ENCODE measurements around the gene SLC2A13.
A peak's percentile ranks its signal among the peaks of the same experiment; 100 is the strongest.

SLC2A13 gene

DNA sequence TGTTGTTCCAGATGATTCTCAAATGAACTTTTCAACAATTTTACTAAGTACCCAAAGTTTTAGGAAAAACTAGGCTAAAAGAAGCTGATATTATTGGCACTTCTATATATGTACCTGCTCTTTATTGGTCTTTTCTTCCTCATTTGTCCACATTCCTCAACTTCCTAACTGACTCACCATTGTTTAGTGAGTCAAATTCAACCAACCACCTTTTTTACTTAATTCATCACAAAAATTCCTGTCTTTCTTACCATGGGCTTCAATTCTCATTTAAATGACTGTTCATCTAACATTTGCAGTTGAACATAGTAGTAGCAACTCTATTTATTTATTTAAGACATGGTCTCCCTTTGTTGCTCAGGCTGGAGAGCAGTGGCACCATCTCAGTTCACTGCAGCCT lies 47.6 kb upstream of the SLC2A13 start:
- ChIA-PET POLR2A (no interaction called here), CTCF (interaction anchor here (0.6 to 1.8 kb wide), 10 partner anchors 16 to 1509 kb away, joined by 3 to 8 read pairs (median 3); no protein-coding TSS in a partner anchor)
- H3K4me1 ChIP-seq (ENCODE audit: control insufficient read depth, insufficient read depth, low read length) = no peaks in the 10 kb centered on the region
- no peak overlapping the region for H3K4me3 ChIP-seq (ENCODE audit: low read depth, low read length)
- no peak overlapping the region for H3K27ac ChIP-seq (ENCODE audit: extremely low read depth, low read depth, low read length)
- TF ChIP-seq ZNF175 (tag by site-specific recombination; IDR thresholded peaks at IDR 0.05) (no peak), ZBTB17 (tag by site-specific recombination; IDR thresholded peaks at IDR 0.05) (no peak), YY1 (tag by site-specific recombination; IDR thresholded peaks at IDR 0.05) (no peak), ZSCAN16 (tag by site-specific recombination; IDR thresholded peaks at IDR 0.05) (no peak), ZNF610 (tag by site-specific recombination; IDR thresholded peaks at IDR 0.05; ENCODE audit: borderline replicate concordance) (no peak), ZFP3 (tag by site-specific recombination; IDR thresholded peaks at IDR 0.05; ENCODE audit: low read depth) (no peak), ZNF404 (tag by site-specific recombination; IDR thresholded peaks at IDR 0.05) (no peak), ZNF768 (tag by site-specific recombination; IDR thresholded peaks at IDR 0.05) (no peak), ZNF747 (tag by site-specific recombination; IDR thresholded peaks at IDR 0.05) (no peak)
- TF ChIP-seq, protein P1, sequence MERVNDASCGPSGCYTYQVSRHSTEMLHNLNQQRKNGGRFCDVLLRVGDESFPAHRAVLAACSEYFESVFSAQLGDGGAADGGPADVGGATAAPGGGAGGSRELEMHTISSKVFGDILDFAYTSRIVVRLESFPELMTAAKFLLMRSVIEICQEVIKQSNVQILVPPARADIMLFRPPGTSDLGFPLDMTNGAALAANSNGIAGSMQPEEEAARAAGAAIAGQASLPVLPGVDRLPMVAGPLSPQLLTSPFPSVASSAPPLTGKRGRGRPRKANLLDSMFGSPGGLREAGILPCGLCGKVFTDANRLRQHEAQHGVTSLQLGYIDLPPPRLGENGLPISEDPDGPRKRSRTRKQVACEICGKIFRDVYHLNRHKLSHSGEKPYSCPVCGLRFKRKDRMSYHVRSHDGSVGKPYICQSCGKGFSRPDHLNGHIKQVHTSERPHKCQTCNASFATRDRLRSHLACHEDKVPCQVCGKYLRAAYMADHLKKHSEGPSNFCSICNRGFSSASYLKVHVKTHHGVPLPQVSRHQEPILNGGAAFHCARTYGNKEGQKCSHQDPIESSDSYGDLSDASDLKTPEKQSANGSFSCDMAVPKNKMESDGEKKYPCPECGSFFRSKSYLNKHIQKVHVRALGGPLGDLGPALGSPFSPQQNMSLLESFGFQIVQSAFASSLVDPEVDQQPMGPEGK (tag by site-specific recombination; IDR thresholded peaks at IDR 0.05) = no peak
- TF ChIP-seq, protein P2, sequence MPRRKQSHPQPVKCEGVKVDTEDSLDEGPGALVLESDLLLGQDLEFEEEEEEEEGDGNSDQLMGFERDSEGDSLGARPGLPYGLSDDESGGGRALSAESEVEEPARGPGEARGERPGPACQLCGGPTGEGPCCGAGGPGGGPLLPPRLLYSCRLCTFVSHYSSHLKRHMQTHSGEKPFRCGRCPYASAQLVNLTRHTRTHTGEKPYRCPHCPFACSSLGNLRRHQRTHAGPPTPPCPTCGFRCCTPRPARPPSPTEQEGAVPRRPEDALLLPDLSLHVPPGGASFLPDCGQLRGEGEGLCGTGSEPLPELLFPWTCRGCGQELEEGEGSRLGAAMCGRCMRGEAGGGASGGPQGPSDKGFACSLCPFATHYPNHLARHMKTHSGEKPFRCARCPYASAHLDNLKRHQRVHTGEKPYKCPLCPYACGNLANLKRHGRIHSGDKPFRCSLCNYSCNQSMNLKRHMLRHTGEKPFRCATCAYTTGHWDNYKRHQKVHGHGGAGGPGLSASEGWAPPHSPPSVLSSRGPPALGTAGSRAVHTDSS (tag by site-specific recombination; IDR thresholded peaks at IDR 0.05) = no peak
- TF ChIP-seq, protein P3, sequence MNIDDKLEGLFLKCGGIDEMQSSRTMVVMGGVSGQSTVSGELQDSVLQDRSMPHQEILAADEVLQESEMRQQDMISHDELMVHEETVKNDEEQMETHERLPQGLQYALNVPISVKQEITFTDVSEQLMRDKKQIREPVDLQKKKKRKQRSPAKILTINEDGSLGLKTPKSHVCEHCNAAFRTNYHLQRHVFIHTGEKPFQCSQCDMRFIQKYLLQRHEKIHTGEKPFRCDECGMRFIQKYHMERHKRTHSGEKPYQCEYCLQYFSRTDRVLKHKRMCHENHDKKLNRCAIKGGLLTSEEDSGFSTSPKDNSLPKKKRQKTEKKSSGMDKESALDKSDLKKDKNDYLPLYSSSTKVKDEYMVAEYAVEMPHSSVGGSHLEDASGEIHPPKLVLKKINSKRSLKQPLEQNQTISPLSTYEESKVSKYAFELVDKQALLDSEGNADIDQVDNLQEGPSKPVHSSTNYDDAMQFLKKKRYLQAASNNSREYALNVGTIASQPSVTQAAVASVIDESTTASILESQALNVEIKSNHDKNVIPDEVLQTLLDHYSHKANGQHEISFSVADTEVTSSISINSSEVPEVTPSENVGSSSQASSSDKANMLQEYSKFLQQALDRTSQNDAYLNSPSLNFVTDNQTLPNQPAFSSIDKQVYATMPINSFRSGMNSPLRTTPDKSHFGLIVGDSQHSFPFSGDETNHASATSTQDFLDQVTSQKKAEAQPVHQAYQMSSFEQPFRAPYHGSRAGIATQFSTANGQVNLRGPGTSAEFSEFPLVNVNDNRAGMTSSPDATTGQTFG (tag by site-specific recombination; IDR thresholded peaks at IDR 0.05; ENCODE audit: borderline replicate concordance) = no peak
- H3K9me3 ChIP-seq (ENCODE audit: control insufficient read depth, insufficient read depth, low read depth, low read length) = no peaks in the 10 kb centered on the region
- no peaks in the 10 kb centered on the region for H3K36me3 ChIP-seq (ENCODE audit: control insufficient read depth in 2 of 2, insufficient read depth in 1 of 2, low read length in 2 of 2)

DNA sequence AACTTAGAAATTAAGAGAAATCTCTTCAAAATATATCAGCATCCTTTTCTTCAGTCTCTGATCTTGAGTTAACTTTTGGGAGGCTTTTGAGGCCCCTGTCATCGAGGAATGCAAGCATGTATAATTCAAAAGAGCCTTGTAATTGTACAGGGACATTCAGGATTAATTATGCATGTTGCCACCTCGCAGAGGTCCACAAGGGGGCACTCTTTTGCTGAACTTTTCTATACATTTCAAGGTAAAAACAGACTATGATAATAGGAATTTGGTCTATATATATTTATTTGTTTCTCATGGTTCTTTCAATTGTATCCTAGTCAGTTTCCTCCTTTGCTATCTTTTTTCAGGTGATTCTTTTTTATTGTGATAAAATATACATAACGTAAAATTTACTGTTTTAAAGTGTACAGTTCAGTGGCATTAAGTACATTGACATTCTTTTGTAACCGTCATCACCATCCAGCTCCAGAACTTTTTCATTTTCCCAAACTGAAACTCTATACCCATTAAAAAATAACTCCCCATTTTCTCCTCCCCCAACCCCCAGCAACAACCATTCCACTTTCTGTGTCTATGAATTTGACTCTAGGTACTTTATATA lies 47.0 kb upstream of the SLC2A13 start:
- CTCF ChIA-PET = interaction anchor here (0.6 to 1.8 kb wide), 12 partner anchors 16 to 1509 kb away, joined by 3 to 13 read pairs (median 4); no protein-coding TSS in a partner anchor
- no peaks in the 10 kb centered on the region for H3K36me3 ChIP-seq (ENCODE audit: control insufficient read depth in 2 of 2, insufficient read depth in 1 of 2, low read length in 2 of 2)
- H3K9me3 ChIP-seq (ENCODE audit: control insufficient read depth, insufficient read depth, low read depth, low read length) = no peaks in the 10 kb centered on the region

More for the DNA sequence above, 47.0 kb upstream of the SLC2A13 start:
- no peaks in the 10 kb centered on the region for H3K4me1 ChIP-seq (ENCODE audit: control insufficient read depth, insufficient read depth, low read length)
- H3K27ac ChIP-seq (ENCODE audit: extremely low read depth, low read depth, low read length) = no peak overlapping the region
- no peak overlapping the region for H3K4me3 ChIP-seq (ENCODE audit: low read depth, low read length)
- POLR2A ChIA-PET = no interaction called here
- TF ChIP-seq ZNF654 (tag by site-specific recombination; IDR thresholded peaks at IDR 0.05; ENCODE audit: low read depth) (peak; percentile 64), ZBTB20 (tag by site-specific recombination; IDR thresholded peaks at IDR 0.05) (no peak), ZBTB17 (tag by site-specific recombination; IDR thresholded peaks at IDR 0.05) (no peak), ZBTB1 (tag by site-specific recombination; IDR thresholded peaks at IDR 0.05) (no peak), ZIC2 (tag by site-specific recombination; IDR thresholded peaks at IDR 0.05) (no peak), ZNF16 (tag by site-specific recombination; IDR thresholded peaks at IDR 0.05; ENCODE audit: low read depth) (no peak)
- TF ChIP-seq, protein P1 (tag by site-specific recombination; IDR thresholded peaks at IDR 0.05) = no peak
- TF ChIP-seq, protein P4, sequence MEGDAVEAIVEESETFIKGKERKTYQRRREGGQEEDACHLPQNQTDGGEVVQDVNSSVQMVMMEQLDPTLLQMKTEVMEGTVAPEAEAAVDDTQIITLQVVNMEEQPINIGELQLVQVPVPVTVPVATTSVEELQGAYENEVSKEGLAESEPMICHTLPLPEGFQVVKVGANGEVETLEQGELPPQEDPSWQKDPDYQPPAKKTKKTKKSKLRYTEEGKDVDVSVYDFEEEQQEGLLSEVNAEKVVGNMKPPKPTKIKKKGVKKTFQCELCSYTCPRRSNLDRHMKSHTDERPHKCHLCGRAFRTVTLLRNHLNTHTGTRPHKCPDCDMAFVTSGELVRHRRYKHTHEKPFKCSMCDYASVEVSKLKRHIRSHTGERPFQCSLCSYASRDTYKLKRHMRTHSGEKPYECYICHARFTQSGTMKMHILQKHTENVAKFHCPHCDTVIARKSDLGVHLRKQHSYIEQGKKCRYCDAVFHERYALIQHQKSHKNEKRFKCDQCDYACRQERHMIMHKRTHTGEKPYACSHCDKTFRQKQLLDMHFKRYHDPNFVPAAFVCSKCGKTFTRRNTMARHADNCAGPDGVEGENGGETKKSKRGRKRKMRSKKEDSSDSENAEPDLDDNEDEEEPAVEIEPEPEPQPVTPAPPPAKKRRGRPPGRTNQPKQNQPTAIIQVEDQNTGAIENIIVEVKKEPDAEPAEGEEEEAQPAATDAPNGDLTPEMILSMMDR (tag by site-specific recombination; IDR thresholded peaks at IDR 0.05) = 0 out of 2 replicates have a peak, but pooled peaks have one; percentile 14

Data from HEK293 (cell line).